Measurements from ENCODE around the gene AOPEP.
A peak's percentile ranks its signal among the peaks of the same experiment; 100 is the strongest.

AOPEP gene

DNA sequence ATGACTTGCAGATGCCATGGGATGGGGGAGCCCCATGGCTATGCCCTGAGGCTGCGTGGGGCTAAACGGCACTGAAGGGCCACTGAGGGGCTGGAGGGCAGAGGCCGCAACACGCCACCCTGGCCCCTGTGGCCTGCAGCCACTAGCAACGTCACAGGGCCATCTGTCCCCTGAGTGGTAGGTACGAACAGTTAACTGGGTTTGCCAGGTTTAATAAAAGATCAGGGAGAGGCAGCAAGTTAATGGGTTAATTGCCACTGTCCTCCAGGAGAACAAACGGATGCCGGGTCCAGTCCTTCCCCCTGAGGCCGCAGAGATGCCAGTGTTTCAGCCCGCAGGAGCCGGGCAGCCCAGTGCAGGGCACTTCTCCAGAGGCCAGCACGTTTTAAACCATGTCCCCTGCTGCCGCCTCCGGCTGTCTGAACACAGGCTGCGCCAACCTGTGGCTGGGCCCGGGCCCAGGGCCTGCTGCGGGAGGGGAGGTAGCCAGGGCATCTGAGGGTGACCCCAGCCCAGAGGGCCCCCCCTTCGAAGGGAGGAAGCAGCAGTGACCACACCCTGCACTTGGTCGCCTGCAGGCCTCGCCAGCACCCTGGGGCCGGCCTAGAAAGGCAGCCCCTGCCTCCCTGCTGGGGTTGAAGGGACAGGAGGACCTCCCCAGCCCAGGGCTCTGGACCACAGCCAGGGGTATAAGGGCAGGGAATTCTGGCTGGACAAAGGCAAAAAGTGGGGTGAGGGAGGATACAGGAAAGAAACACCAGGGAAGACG, 363.7 kb downstream of the AOPEP start:
- DNase-seq, result no peak

DNA sequence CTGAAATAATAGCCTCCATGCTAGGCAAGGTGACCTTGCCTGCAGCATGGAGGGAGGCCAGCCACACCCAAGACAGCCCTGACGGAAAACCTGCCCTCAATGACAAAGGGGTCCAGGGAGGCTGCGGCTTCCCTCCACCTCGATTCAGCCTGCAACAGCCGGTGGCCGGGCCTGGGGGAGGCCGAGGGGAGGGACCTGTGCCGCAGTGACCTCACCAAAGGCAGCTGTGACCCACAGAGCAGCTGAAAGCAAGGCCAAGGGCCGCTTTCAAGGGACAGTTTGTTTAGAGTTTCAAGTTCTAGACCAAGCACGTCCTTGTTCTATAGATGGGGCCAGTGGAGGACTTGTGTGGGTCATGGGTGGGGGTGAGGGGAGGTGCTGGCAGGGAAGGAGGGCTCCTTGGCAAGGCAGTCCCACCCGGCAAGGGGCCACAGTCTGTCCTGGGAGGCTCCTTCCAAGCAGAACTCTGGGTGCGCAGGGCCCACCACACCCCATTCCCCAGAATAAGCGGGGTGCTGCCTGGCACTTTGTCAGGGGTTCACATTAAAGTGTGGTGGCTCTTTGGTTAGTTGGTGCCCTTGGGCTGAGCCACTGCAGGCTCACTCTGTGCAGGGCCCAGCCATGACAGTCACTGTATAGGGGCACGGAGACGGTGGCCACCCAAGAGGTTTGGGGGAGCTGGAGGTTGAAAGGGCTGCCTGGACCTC, 364.5 kb downstream of the AOPEP start:
- no peak for DNase-seq

- DNase-seq, result no peak
Measured at GRCh38 chr9:95091601-95092261, 365.2 kb downstream of the AOPEP start.

DNA sequence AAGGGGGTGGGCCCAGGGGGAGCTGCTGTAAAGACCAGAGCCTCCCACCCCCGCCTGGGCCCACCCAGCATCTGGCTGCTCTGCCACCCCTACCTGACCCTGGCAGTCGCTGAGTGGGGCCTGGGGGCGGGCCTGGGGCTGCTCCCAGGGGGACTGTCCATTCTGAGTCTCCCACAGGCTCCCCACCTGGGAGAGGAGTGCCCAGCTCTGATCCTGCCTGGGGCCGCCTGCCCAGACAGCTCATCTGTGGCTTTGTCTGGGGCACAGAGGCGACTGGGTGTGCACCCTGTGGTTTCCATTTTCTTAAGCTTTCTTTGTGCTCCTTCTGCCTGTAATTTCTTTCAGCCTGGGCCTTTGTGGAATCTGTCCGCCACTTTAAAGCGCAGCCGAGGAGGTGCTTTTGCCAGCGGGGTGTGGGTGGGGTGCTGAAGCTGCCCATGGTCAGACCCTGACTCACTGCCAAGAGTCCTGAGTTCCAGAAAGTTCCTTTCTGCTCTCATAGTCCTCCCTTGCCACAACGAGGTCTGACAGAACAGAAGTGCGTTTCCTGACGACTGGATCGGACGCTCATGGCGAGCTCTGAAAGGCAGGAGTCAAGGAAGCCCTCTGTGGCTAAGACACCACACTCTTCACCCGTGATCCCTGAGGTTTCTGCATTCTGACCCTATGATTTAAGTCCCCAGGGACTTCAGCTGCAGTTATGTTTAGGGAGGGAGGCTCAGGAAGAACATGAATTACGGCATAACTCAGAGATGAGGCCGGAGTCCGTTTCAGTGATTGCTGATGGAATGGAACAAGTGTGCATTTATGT, 366.0 kb downstream of the AOPEP start:
- no peak for DNase-seq

DNA sequence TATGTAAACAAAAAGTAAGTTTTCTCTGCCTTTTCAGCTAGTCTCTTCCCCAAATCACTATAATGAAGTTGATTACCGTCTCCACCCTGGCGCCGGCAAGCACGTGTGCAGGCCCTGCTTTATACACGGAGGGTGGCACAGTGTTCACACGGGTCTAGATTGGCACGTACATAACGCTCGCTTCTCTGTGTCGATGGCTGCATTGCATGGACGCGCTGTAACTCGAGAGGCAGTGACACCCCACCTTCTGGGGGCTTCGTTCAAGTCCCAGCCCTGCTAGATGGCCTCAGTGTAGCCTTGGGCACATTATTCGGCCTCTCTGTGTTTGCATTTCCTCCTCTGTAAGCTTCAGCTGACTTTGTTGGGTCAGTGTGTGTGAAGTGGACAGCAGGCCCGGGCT, 367.1 kb downstream of the AOPEP start:
- DNase-seq, result no peak

- no peak for DNase-seq
Measured at GRCh38 chr9:95094002-95094401, 367.5 kb downstream of the AOPEP start.

GRCh38 chr9:95095641-95096355, 369.3 kb downstream of the AOPEP start:
- no peak for DNase-seq

GRCh38 chr9:95096381-95096780, 369.9 kb downstream of the AOPEP start:
- no peak for DNase-seq

DNA sequence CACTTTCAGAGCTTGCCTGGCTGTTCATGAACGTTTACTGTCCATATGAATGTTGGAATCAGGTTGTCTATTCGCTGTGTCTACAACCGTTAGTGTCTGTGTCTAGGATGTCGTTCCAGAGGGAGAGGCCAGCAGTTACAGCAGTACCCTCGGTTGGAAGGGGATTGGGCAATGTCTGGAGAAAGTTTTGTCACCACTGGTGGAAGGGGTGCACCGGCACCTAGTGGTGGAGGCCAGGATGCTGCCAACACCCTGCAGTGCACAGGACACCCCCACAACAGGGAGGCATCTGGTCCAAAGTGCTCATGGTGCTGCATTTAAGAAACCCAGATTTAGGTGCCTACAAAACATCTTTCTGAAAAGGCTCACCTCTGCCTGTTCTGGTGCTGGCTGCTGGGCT, 370.3 kb downstream of the AOPEP start:
- no peak for DNase-seq

GRCh38 chr9:95097279-95097678, 370.8 kb downstream of the AOPEP start:
- DNase-seq, result no peak

- DNase-seq, result peak in 1 of 2 experiments; percentile 23
Measured at GRCh38 chr9:95098391-95098921, 372.0 kb downstream of the AOPEP start.

DNA sequence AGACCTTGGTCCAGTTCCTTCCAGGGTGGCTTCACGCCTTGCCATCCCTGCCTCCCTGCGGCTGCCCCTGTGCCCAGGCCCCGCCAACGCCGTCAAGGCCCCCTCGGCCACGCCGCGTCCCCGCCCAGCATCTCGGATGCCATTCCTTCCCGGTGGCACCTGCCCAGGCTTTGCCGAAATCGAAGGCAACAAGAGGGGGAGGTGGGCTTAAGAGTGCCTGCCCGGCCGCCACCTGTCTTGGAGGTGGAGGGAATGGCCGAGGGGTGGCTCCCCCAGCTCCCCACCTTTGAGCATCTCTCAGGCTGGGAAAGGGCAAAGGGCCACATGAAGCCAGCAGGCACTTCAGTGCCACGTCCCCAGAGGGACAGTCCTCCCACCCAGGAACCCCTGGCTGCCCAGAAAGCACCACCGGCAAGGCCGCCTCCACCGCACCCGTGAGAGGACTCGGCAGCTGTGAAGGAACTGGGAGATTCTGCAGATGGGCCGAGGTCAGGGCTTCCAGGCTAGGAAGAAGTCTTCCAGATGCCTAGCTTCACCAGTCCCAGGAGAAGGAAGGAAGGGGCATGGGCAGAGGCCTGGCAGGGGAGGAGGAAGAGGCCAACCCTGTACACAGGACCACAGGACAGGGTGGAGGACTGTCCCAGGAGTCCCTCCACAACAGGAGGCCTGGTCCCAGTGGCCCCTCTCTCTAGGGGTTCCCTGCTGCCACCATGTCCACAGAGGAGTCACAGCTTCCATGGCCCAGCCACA, 373.0 kb downstream of the AOPEP start:
- DNase-seq, result no peak

GRCh38 chr9:95100071-95100627, 373.6 kb downstream of the AOPEP start:
- DNase-seq, result no peak

- DNase-seq, result no peak
Measured at GRCh38 chr9:95101326-95101725, 374.8 kb downstream of the AOPEP start.

- no peak for DNase-seq
Measured at GRCh38 chr9:95102001-95102433, 375.5 kb downstream of the AOPEP start.

DNA sequence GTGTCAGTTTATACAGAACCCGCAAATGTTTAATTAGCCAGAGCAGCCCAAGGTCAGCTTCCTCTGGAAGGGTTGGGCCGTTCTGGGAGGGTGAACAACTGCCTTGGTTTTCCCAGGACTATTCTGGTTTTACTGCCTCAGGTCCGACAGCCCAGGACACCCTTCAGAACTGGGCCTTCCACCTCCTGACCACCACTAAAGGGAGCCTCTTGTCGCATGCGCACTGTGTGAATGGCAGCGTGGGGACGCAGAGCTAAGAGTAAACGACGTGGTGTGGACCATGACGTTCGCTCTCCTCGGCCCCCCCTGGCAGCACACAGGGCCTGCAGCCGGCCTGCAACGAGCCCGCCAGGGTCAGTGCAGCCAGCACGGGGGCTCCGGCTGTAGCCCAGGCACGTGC, 376.1 kb downstream of the AOPEP start:
- no peak for DNase-seq

DNA sequence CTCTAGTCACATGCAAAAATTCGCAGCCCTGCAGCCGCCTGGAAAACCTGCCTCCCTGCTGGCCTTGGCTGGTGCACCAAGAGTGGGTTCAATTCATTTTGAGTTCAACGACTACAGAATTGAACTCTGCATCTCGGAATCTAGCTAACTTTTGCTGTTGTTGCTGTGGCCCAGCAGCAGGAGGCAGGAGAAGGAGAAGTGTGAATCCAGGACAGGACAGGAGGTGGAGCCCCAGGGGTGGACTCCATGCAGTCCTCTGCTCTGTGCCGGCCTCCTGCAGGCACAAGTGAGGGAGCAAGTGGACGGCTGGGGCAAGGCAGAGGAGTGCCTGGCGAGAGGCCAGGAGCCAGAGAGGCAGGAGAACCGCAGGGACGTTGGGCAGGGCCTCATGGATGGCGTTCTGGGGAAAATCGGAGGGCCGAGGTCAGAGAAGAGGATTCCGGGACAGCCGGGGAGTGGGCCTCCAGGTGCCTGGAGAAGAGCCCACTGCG, 376.8 kb downstream of the AOPEP start:
- no peak for DNase-seq

DNA sequence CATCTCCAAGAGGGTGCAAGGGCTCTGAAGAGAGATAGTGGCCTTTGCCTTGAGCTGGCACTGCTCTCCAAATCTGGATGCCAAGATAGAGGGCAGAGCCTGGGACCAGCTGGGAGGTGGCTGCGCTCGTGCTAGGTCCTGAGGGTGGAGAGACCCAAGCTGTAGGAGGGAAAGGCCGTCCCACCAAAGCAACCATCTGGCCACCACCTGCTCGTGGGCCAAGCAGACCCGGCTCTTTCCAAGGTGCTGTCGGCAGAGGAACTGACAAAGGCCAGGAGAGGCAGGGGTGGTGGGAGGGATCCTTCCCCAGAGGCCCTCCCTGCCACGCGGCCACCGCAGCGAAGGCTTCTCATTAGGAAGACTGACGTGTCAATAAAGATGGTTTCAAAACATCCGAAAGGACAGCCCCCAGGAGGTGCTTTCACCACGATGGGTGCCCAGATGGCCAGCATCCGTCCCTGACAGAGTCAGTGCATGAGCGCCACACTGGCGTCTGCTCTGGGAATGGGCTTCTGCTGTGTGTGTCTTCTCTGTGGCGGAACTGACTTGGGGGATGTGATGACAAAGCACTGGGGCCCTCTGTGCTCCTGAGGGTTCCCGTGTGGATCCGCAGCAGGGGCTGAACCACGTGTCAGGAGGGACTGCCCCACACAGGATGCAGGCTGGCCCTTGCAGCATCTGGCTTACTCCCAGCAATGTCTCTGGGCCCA, 377.5 kb downstream of the AOPEP start:
- no peak for DNase-seq

DNA sequence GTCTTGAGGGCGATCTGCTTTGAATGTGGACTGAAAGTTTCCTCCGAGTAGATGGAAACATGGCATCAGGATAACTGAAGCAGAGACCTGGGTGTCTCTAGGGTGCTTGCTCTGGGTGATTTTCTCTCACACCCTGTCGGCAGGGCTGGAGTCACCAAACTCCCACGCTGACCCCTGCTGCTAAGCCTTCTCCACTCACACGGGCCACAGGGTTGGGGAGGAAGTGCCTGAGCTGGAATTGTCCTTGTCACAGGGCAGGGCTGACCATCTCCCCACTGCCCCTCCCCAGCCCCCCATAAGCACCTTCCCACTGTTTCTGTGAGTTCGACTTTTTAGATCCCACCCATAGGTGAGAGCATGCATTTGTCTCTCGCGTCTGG, 378.1 kb downstream of the AOPEP start:
- DNase-seq, result no peak

GRCh38 chr9:95104980-95105379, 378.5 kb downstream of the AOPEP start:
- DNase-seq, result no peak

All from Kasumi-1 (cell line).